DMS114 treated with DMSO at 0.1 percent for 48 hours (cell line): ENCODE results near the gene ANO2.

Experiments used
- DNase-seq: peaks from one replicate; lab custom pipeline; 2025; ENCODE audit not compliant: unreplicated experiment; lab: John Stamatoyannopoulos, UW

The ANO2 gene

DNA sequence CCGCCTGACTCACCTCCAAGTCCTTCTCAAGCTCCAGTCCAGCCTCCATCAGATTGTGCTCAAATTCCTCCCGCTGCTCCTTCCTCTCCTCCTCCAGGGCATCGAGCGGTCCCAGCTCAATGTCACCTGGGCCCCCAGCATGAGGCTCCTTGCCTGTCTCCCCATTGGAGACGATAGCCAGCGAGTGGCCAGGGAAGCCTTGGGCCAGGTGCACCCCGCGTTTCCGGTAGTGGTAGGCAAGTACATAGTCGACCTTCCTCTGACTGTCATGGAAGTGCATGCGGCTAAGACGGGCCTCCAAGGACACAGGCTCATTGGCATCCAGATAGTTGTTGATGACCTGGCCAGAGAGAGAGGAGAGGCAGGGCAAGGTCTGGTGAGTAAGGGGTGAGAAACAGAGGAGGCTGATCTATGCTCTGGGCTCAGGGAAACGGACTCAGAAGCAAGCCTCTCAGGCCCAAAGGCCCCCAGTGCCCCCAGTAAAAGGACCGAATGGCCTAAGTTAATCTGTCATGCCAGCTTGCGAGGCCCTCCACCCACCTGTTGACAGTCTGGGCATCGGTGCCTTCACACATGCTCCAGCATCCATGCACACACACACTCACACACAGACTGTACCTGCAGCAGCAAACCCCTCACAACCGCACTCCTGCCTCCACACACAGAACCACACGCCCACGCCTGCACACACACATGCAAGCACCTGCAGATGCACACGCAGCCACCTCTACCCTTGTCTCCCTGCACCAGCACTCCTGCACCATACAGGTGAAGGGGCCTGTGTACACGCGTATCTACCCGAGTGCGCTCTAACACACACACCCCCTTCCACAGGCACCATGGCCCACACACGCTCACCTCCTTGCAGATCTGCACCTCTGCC, 23.8 kb downstream of the ANO2 start:
- DNase-seq, result no peak

GRCh38 chr12:5916785-5917290, 28.2 kb downstream of the ANO2 start:
- no peak for DNase-seq

GRCh38 chr12:5915511-5915910, 29.5 kb downstream of the ANO2 start:
- no peak for DNase-seq

- no peak for DNase-seq
Observed at GRCh38 chr12:5914387-5915149, 30.5 kb downstream of the ANO2 start.

- no peak for DNase-seq
Observed at GRCh38 chr12:5913387-5913786, 31.7 kb downstream of the ANO2 start.

DNA sequence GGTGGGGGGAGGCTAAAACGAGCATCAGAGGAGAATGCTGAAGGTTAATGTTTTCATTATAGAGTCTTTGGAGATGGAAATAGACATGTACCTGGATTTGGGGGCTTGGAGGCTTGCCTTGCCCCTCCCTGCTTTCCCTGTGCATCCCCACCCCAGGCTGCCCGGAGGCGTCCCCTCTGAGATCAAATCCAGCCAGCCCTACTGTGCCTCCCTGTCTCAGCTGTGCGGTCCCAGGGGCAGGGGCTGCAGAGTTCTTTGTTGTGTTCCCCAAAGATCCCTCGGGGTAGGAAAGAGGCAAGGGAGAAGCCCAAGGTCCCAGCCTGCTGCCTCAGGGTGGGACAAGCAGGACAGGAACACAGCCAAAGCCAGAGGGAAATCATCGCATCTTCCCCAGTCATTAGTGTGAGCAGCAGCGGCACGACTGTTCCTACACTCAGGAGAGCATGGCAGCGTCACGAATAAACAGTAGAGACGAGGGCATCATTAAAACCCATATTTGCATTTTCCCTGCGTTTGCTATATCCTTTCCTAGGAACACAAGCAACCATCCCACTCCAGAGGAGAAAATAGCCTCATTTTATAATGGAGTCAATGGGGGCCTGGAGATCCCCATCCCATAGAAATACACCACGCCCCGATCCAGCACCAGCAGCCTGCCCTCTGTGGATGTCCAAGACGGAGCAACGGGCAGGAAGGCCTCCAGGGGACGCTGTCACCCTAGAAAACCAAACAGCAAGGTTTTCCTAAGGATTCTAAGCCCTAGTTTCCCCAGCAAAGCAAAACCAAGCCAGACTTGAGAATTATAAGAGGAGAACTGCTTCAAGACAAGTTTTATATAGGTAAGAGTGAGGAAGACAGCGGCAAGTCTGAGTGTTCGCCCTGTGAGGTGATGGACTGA, 32.4 kb downstream of the ANO2 start:
- DNase-seq, result no peak

GRCh38 chr12:5912011-5912410, 33.0 kb downstream of the ANO2 start:
- DNase-seq, result no peak

GRCh38 chr12:5910790-5911548, 34.1 kb downstream of the ANO2 start:
- no peak for DNase-seq

GRCh38 chr12:5909560-5909959, 35.5 kb downstream of the ANO2 start:
- no peak for DNase-seq

DNA sequence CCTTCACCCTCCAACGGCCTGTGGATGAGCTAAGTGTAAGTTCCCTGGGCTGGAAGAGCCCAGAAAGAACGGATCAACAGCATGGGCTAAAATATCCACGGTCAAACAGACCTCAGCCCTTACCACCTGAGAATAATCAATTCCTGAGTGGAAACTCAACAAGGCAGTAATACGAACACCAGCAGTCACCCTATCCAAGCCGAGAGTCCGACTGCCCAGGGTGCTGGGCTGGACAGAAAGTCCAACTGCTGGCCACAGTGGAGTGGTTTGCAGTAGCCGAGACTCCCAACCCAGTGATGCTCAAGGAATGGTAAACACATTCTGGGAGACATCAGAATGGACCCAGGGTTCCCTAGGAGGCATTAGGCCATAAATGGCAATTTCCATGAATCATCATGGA, 36.8 kb downstream of the ANO2 start:
- no peak for DNase-seq

DNA sequence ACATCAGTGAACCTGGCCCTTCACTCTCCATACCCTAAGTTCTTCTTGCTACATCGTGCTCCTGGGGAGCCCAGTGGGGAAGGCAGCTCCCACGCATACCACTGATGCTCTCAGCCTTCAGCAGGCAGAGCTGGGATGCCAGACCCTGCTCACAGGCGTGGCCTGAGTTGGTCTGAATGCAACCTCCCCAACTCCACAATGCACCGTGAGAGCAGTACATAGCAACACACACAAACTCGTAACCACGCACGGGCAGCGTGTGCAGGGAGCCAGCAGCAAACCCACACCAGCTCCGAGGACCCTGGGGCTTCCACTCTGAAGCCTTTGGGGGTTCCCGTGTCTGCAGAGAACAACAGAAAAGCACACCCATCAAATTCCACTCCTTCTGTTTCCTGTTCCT, 37.3 kb downstream of the ANO2 start:
- no peak for DNase-seq

- no peak for DNase-seq
Observed at GRCh38 chr12:5905757-5906156, 39.3 kb downstream of the ANO2 start.

GRCh38 chr12:5904969-5905368, 40.1 kb downstream of the ANO2 start:
- DNase-seq, result no peak

DNA sequence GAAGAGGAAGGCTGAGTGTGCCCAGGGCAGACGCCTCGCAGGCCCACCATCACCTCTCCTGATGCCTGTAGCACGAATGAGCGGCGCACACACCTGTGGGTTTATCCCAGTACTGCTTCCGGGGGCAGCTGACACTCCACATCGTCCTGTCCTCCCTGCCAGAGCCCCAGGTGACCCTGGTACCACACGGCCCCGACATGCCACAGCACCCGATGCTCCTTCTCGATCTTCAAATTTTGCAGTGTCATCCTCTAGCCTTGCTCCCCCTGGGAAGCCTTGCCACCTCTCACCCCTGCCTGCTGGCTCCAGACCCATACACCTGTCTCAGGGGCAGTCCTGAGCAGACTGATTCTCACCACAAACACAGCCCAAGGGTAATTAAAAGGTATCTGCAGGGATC, 40.6 kb downstream of the ANO2 start:
- no peak for DNase-seq

- DNase-seq, result no peak
Observed at GRCh38 chr12:5902736-5903135, 42.3 kb downstream of the ANO2 start.

DNA sequence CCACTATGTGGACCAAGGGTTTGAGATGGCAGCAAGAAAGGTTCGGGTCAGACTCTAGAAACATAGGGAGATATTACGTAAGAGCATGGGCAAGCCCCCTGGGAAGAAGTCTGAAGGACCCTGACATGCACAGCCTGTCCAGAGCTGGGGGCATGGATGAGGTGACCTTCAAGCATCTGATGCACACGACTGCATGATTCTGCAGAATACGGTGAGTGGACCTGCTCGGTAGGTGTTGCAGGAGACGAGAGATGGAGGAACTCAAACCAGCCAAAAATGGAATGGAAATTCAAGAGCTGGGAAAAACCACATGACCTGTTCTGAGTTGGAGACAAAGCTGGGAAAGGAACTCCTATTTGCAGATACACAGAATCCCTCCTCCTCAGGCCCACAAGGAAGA, 43.6 kb downstream of the ANO2 start:
- DNase-seq, result no peak

- no peak for DNase-seq
Observed at GRCh38 chr12:5900533-5901205, 44.4 kb downstream of the ANO2 start.

GRCh38 chr12:5900076-5900475, 45.0 kb downstream of the ANO2 start:
- no peak for DNase-seq

- no peak for DNase-seq
Observed at GRCh38 chr12:5899675-5900074, 45.4 kb downstream of the ANO2 start.

- DNase-seq, result no peak
Observed at GRCh38 chr12:5898874-5899273, 46.2 kb downstream of the ANO2 start.
